ENCODE measurements around the gene EDEM1. TPM values are rescaled to one million over a fixed set of nuclear protein-coding genes. Genes with fewer than 3 reads are reported as not detected.

EDEM1 gene
- total and polyA plus RNA-seq, 9 donors, result 11.5 to 43.4 (median 27.2) TPM

GRCh38 chr3:5250467-5251195 lies 63.1 kb downstream of the EDEM1 start:
- intact Hi-C loops (cut with DNase I), result no loop called here
- WGBS, 3 donors, result 3 to 13% (median 3%) methylated on average over 9 of the region's 9 CpGs
- no peaks in the 10 kb centered on the region for H3K4me1 ChIP-seq (ENCODE audit: insufficient read depth)
- no peaks in the 10 kb centered on the region for H3K9me3 ChIP-seq
- H3K27ac ChIP-seq, result no peak overlapping the region
- H3K27me3 ChIP-seq, result no peaks in the 10 kb centered on the region
- peak overlapping the region; percentile 24 for H3K4me3 ChIP-seq
- TF ChIP-seq POLR2A (IDR thresholded peaks at IDR 0.05), result no peak
- TF ChIP-seq CTCF (IDR thresholded peaks at IDR 0.05), result no peak
- TF ChIP-seq EP300 (IDR thresholded peaks at IDR 0.05), result no peak
- no peak for DNase-seq
- H3K36me3 ChIP-seq, result no peaks in the 10 kb centered on the region

- H3K9me3 ChIP-seq, result no peaks in the 10 kb centered on the region
- no peak for DNase-seq
- H3K27ac ChIP-seq, result no peak overlapping the region
- WGBS, 3 donors, result 5 to 18% (median 8%) methylated on average over 6 of the region's 6 CpGs
- H3K27me3 ChIP-seq, result no peaks in the 10 kb centered on the region
- intact Hi-C loops (cut with DNase I), result no loop called here
- no peaks in the 10 kb centered on the region for H3K36me3 ChIP-seq
- no peaks in the 10 kb centered on the region for H3K4me1 ChIP-seq (ENCODE audit: insufficient read depth)
- no peak for TF ChIP-seq CTCF (IDR thresholded peaks at IDR 0.05)
- no peak for TF ChIP-seq POLR2A (IDR thresholded peaks at IDR 0.05)
- TF ChIP-seq EP300 (IDR thresholded peaks at IDR 0.05), result no peak
- H3K4me3 ChIP-seq, result peak overlapping the region; percentile 24
Measured at GRCh38 chr3:5251196-5251583, 63.7 kb downstream of the EDEM1 start.

- no peak overlapping the region for H3K4me3 ChIP-seq
Measured at GRCh38 chr3:5252131-5252530, 64.6 kb downstream of the EDEM1 start.

GRCh38 chr3:5254281-5255048 lies 67.0 kb downstream of the EDEM1 start:
- no peaks in the 10 kb centered on the region for H3K9me3 ChIP-seq
- no peak overlapping the region for H3K4me3 ChIP-seq
- H3K27ac ChIP-seq, result no peak overlapping the region
- TF ChIP-seq EP300 (IDR thresholded peaks at IDR 0.05), result no peak
- no peak for TF ChIP-seq POLR2A (IDR thresholded peaks at IDR 0.05)
- TF ChIP-seq CTCF (IDR thresholded peaks at IDR 0.05), result no peak
- no peak for DNase-seq
- no peaks in the 10 kb centered on the region for H3K27me3 ChIP-seq
- intact Hi-C loops (cut with DNase I), result no loop called here
- H3K36me3 ChIP-seq, result no peaks in the 10 kb centered on the region
- no peaks in the 10 kb centered on the region for H3K4me1 ChIP-seq (ENCODE audit: insufficient read depth)
- 89 to 93% (median 90%) methylated on average over 12 of the region's 12 CpGs for WGBS, 3 donors

More at GRCh38 chr3:5252131-5252530, 64.6 kb downstream of the EDEM1 start:
- H3K27me3 ChIP-seq, result no peaks in the 10 kb centered on the region
- H3K9me3 ChIP-seq, result no peaks in the 10 kb centered on the region
- no peak for DNase-seq
- no peaks in the 10 kb centered on the region for H3K36me3 ChIP-seq
- TF ChIP-seq EP300 (IDR thresholded peaks at IDR 0.05), result no peak
- H3K4me1 ChIP-seq (ENCODE audit: insufficient read depth), result no peaks in the 10 kb centered on the region
- 84 to 94% (median 89%) methylated on average over 3 of the region's 3 CpGs for WGBS, 3 donors
- no peak overlapping the region for H3K27ac ChIP-seq
- intact Hi-C loops (cut with DNase I), result no loop called here

Measured in ovary (tissue), 9 donors.